Measurements from ENCODE around the gene ACD. TPM values are rescaled to one million over a fixed set of nuclear protein-coding genes. Genes with fewer than 3 reads are reported as not detected.

Gene ACD
- total and polyA plus RNA-seq, 2 of the 8 experiments (the other 6 are each of a cell fraction or from before 2014, with no cell fraction given) = 34.8 to 58.0 TPM

DNA sequence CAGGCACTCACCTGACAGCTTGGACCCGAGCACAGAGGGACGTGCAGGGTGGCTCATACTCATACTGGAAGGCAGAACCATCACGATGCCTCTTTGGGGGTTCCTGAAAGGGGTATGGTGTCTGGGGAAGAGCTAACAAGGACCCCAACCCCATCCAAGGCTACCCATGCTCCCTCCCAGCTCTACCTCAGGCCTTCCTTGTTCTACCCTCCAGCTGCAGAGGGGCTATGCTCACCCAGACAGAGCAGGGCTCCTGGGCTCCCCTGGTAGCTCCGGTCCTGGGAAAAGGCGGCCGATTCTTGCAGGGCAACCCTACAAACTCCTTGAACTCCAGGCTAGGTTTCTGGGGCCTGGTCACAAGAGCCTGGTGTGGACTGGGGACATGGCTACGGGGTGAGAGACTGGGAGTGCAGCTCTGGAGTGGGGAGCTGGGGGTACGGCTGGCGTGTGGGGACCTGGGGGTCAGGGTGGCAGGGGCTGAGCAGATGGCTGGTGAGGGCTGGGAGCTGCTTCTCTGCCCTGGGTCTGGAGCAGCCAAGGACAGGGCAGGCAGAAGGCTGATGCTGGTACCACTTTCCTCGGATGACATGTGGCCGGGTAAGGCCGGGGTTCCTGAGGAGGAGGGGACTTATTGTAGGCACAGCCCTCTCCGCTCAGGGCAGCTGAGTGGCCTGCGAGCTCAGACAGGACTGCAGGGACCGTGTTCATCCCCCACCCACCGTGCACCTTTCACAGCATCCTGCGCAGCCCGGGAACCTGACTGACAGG lies 2.1 kb downstream of the ACD start:
- Histone ChIP-seq H3K4me1 (replicated peaks in 1 of 4; ENCODE audit: control insufficient read depth in 3 of 4, insufficient read depth in 4 of 4, low read length in 3 of 4) (peaks cover 0 to 16% (median 11%) of the 10 kb centered on the region in 4 experiments; a peak in 5 of 7 replicates), H3K79me1 (ENCODE audit: low read depth, low read length) (no peaks in the 10 kb centered on the region; the same call in 1 of the 2 replicates), H3K4me3 (ENCODE audit: extremely low read depth in 1 of 4, insufficient read depth in 2 of 4, low read depth in 3 of 4, low read length in 4 of 4) (no peak overlapping the region), H3K36me3 (ENCODE audit: control insufficient read depth in 2 of 4, insufficient read depth in 4 of 4, low read length in 3 of 4) (peaks cover 0 to 4% (median 2%) of the 10 kb centered on the region in 4 experiments; a peak in 1 of 8 replicates), H2BK5ac (ENCODE audit: low read depth, low read length) (no peak overlapping the region), H3K23ac (ENCODE audit: insufficient read length) (no peak overlapping the region), H3K14ac (ENCODE audit: insufficient read length) (no peak overlapping the region), H2BK20ac (ENCODE audit: low read length) (no peak overlapping the region), H4K91ac (replicated peaks; ENCODE audit: insufficient read length, low read length) (no peak overlapping the region), H2BK15ac (ENCODE audit: low read length) (no peak overlapping the region), H3K18ac (ENCODE audit: extremely low read depth, low read length) (no peak overlapping the region), H2AFZ (ENCODE audit: low read length) (no peak overlapping the region), H3K9me3 (ENCODE audit: insufficient read depth in 2 of 2, low read depth in 1 of 2, low read length in 1 of 2) (no peaks in the 10 kb centered on the region), H2BK120ac (replicated peaks; ENCODE audit: low read depth, low read length) (no peak overlapping the region), H4K20me1 (replicated peaks in 1 of 2; ENCODE audit: control insufficient read depth in 1 of 2, insufficient read depth in 2 of 2, low read length in 2 of 2) (peaks cover 5 to 6% of the 10 kb centered on the region in 2 experiments), H3K9ac (replicated peaks in 1 of 4; ENCODE audit: extremely low read depth in 1 of 4, low read depth in 3 of 4, low read length in 3 of 4) (no peak overlapping the region; a peak in 1 of 7 replicates), H3K27ac (ENCODE audit: low read depth, low read length) (no peak overlapping the region), H4K8ac (ENCODE audit: extremely low read depth, insufficient read depth, low read length) (no peak overlapping the region; the same call in 1 of the 2 replicates), H4K5ac (ENCODE audit: insufficient read length, low read depth, low read length) (no peak overlapping the region), H2AK5ac (ENCODE audit: low read depth, low read length) (no peak overlapping the region), H3K4me2 (ENCODE audit: insufficient read depth in 1 of 2, low read depth in 2 of 2, low read length in 2 of 2) (no peak overlapping the region; a peak in 1 of 4 replicates), H3K27me3 (replicated peaks in 1 of 4; ENCODE audit: control insufficient read depth in 3 of 4, extremely low read depth in 1 of 4, insufficient read depth in 3 of 4, low read length in 3 of 4) (peaks cover 0 to 13% (median 10%) of the 10 kb centered on the region in 4 experiments; a peak in 4 of 7 replicates), H3K79me2 (ENCODE audit: control insufficient read depth in 1 of 2, insufficient read depth in 2 of 2, low read length in 2 of 2) (no peaks in the 10 kb centered on the region), H2BK12ac (ENCODE audit: low read depth, low read length) (no peak overlapping the region), H3K23me2 (ENCODE audit: low read depth, low read length) (peaks cover 21% of the 10 kb centered on the region), H3K4ac (replicated peaks; ENCODE audit: insufficient read length, low read depth, low read length) (no peak overlapping the region), H3K56ac (replicated peaks; ENCODE audit: insufficient read length, low read depth, low read length) (no peak overlapping the region)
- 97% methylated on average over 14 of the region's 18 CpGs; no CpG with 5 or more reads in 1 of the 2 experiments for WGBS, 2 experiments (ENCODE audit: extremely low coverage in 1 of 2, insufficient coverage in 1 of 2, insufficient read length in 1 of 2, insufficient replicate concordance in 2 of 2, low coverage in 1 of 2, low lambda C conversion rate in 2 of 2, missing lambda C conversion rate in 1 of 2)
- no peak for DNase-seq (ENCODE audit: low read depth in 1 of 2, low spot score in 2 of 2)
- POLR2A ChIA-PET (ENCODE audit: partially characterized antibody) = interaction anchor here (0.5 to 1.8 kb wide), 6 partner anchors 15 to 369 kb away, joined by 3 to 4 read pairs (median 4); partner anchors contain the start of gene CTCF
- CTCF ChIA-PET (ENCODE audit: partially characterized antibody) = interaction anchor here (0.6 to 13.7 kb wide), 9 partner anchors 10 to 284 kb away, joined by 3 to 202 read pairs (median 9); partner anchors contain the start of gene CARMIL2
- no peak for FAIRE-seq
- TF ChIP-seq CBX5 (IDR thresholded peaks at IDR 0.05; ENCODE audit: low read depth, low read length) (no peak), HDAC2 (IDR thresholded peaks at IDR 0.05; ENCODE audit: borderline replicate concordance in 1 of 2, low read depth in 2 of 2, low read length in 2 of 2) (no peak), SUZ12 (IDR thresholded peaks at IDR 0.05; ENCODE audit: low read length) (no peak), CTBP2 (IDR thresholded peaks at IDR 0.05; ENCODE audit: borderline replicate concordance, insufficient read depth, insufficient read length, low read length) (no peak), JUND (IDR thresholded peaks at IDR 0.05; ENCODE audit: low read length) (no peak), SP2 (IDR thresholded peaks at IDR 0.05; ENCODE audit: low read length) (no peak), JUN (IDR thresholded peaks at IDR 0.05; ENCODE audit: low read depth, low read length) (no peak), POLR2A (IDR thresholded peaks at IDR 0.05; ENCODE audit: control extremely low read depth in 1 of 2, low read depth in 2 of 2, low read length in 2 of 2) (no peak), MAFK (IDR thresholded peaks at IDR 0.05; ENCODE audit: low read depth, low read length) (no peak), KDM1A (IDR thresholded peaks at IDR 0.05; ENCODE audit: borderline replicate concordance, low read length) (no peak), RNF2 (IDR thresholded peaks at IDR 0.05; ENCODE audit: borderline replicate concordance, low read depth, low read length, missing control alignments, poor library complexity, severe bottlenecking) (no peak)
